Tibial artery (tissue), 4 donors: Measurements from ENCODE around the gene PARP16.

ENCODE experiments used
- DNase-seq, 2 donors: peaks; one replicate each; pipeline ENCODE4 v3.0.0-alpha.2; 2019
- H3K27ac ChIP-seq, 2 donors: fragments of 200-600 bp; sonication (generic) in 1 of 2; 1 replicate in 1 of 2; 2 replicates in 1 of 2; pipeline ENCODE4 v1.5.1; 2018 to 2019; ENCODE audit warnings: mild to moderate bottlenecking in 1 of 2
- H3K27me3 ChIP-seq, 2 donors: fragments of 200-600 bp; sonication (generic) in 1 of 2; one replicate each; pipeline versions ENCODE4 v1.5.1 to v1.6.0; 2016 to 2019
- H3K36me3 ChIP-seq, 3 donors: fragments of 200-600 bp; sonication (generic) in 2 of 3; one replicate each; pipeline ENCODE4 v1.5.1; 2016 to 2019; ENCODE audit warnings: mild to moderate bottlenecking in 2 of 3
- H3K4me1 ChIP-seq, 4 donors: fragments of 200-600 bp; sonication (generic) in 2 of 4; 1 replicate in 3 of 4; 2 replicates in 1 of 4; pipeline ENCODE4 v1.5.1; 2016 to 2019
- H3K4me3 ChIP-seq, 2 donors: fragments of 200-600 bp; sonication (generic) in 1 of 2; 1 replicate in 1 of 2; 2 replicates in 1 of 2; pipeline ENCODE4 v1.5.1; 2018 to 2019; ENCODE audit warnings: mild to moderate bottlenecking in 2 of 2
- H3K9me3 ChIP-seq, 3 donors: fragments of 200-600 bp; sonication (generic) in 1 of 3; one replicate each; pipeline ENCODE4 v1.5.1; 2016 to 2019
- CTCF ChIP-seq, 2 experiments: fragments of 200-600 bp in 1 of 2; fragments of 450-650 bp in 1 of 2; IDR thresholded peaks; one replicate each; pipeline ENCODE4 v1.5.1; 2017 to 2019; ENCODE audit warnings: antibody characterized with exemption in 2 of 2, mild to moderate bottlenecking in 1 of 2, moderate library complexity in 1 of 2
- intact Hi-C: fragments of 100-400 bp; cut with DNase I; formaldehyde crosslinking; loops from one replicate; pipeline ENCODE4 v1.15.0; 2023; ENCODE audit warnings: low total_unique reads

Gene PARP16

GRCh38 chr15:65268411-65268810 lies 18.3 kb downstream of the PARP16 start:
- no peaks in the 10 kb centered on the region for H3K9me3 ChIP-seq
- H3K4me1 ChIP-seq, result peaks cover 0 to 5% (median 0%) of the 10 kb centered on the region in 4 donors
- no peaks in the 10 kb centered on the region for H3K27me3 ChIP-seq
- intact Hi-C loops, result no loop called here
- DNase-seq, result no peak
- no peak for TF ChIP-seq CTCF (IDR thresholded peaks at IDR 0.05)
- H3K4me3 ChIP-seq, result no peak overlapping the region
- H3K36me3 ChIP-seq, result peaks cover 0 to 57% (median 8%) of the 10 kb centered on the region in 3 donors
- H3K27ac ChIP-seq, result no peak overlapping the region

GRCh38 chr15:65266469-65266868 lies 20.2 kb downstream of the PARP16 start:
- no peak overlapping the region for H3K27ac ChIP-seq
- no peak overlapping the region for H3K4me3 ChIP-seq
- intact Hi-C loops, result no loop called here
- no peaks in the 10 kb centered on the region for H3K27me3 ChIP-seq
- H3K9me3 ChIP-seq, result no peaks in the 10 kb centered on the region
- no peak for DNase-seq
- peaks cover 10 to 73% (median 26%) of the 10 kb centered on the region in 3 donors for H3K36me3 ChIP-seq
- peaks cover 0 to 4% (median 0%) of the 10 kb centered on the region in 4 donors for H3K4me1 ChIP-seq
- TF ChIP-seq CTCF (IDR thresholded peaks at IDR 0.05), result no peak

- no peaks in the 10 kb centered on the region for H3K9me3 ChIP-seq
- H3K4me1 ChIP-seq, result no peaks in the 10 kb centered on the region
- intact Hi-C loops, result no loop called here
- no peak for TF ChIP-seq CTCF (IDR thresholded peaks at IDR 0.05)
- H3K27ac ChIP-seq, result no peak overlapping the region
- peaks cover 25 to 82% (median 37%) of the 10 kb centered on the region in 3 donors for H3K36me3 ChIP-seq
- H3K4me3 ChIP-seq, result no peak overlapping the region
- H3K27me3 ChIP-seq, result no peaks in the 10 kb centered on the region
- DNase-seq, result no peak
Observed at GRCh38 chr15:65264863-65265430, 21.7 kb downstream of the PARP16 start.

GRCh38 chr15:65263313-65263712 lies 23.4 kb downstream of the PARP16 start:
- DNase-seq, result no peak
- Histone ChIP-seq H3K4me1 (peaks cover 0 to under 1% (median 0%) of the 10 kb centered on the region in 4 donors), H3K27me3 (no peaks in the 10 kb centered on the region), H3K9me3 (no peaks in the 10 kb centered on the region), H3K27ac (no peak overlapping the region), H3K36me3 (peaks cover 36 to 83% (median 51%) of the 10 kb centered on the region in 3 donors), H3K4me3 (no peak overlapping the region)
- intact Hi-C loops, result no loop called here
- no peak for TF ChIP-seq CTCF (IDR thresholded peaks at IDR 0.05)

GRCh38 chr15:65260968-65261367 lies 25.7 kb downstream of the PARP16 start:
- Histone ChIP-seq H3K27me3 (no peaks in the 10 kb centered on the region), H3K4me1 (peaks cover 0 to 4% (median 0%) of the 10 kb centered on the region in 4 donors), H3K4me3 (no peak overlapping the region), H3K9me3 (no peaks in the 10 kb centered on the region), H3K36me3 (peaks cover 51 to 89% (median 58%) of the 10 kb centered on the region in 3 donors), H3K27ac (no peak overlapping the region)
- no peak for DNase-seq
- TF ChIP-seq CTCF (IDR thresholded peaks at IDR 0.05), result no peak
- intact Hi-C loops, result no loop called here
